Measurements from ENCODE around the gene PPARD.
"Not testable (repeated sequence)": the region's sequence is repeated elsewhere in the genome, so short reads cannot be mapped to it uniquely, and the experiment has no call there.

The PPARD gene

DNA sequence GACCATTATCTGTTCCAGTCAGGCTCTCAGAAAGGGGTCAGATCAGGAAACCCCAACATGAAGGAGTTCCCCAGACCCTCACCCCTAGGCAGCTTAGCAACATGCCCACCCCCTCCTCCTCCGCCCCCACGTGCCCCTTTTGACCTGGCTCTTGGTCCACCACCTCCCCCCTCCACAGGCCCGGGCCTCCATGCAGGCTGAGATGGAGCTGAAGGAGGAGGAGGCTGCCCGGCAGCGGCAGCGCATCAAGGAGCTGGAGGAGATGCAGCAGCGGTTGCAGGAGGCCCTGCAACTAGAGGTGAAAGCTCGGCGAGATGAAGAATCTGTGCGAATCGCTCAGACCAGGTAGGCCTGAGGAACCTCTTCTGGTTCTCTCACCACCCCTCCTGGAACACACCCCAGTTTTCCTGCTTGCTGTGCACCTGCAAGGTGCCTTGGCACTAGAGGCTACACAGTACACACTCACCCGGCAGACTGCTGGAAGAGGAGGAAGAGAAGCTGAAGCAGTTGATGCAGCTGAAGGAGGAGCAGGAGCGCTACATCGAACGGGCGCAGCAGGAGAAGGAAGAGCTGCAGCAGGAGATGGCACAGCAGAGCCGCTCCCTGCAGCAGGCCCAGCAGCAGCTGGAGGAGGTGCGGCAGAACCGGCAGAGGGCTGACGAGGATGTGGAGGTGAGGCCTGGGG lies 22.9 kb upstream of the PPARD start:
- H3K4me1 ChIP-seq (ENCODE audit: control insufficient read depth, insufficient read depth, low read length): peaks cover 3% of the 10 kb centered on the region
- H3K36me3 ChIP-seq (ENCODE audit: control insufficient read depth, insufficient read depth, low read length): peaks cover 7% of the 10 kb centered on the region
- no peaks in the 10 kb centered on the region for H3K27me3 ChIP-seq (ENCODE audit: control insufficient read depth, insufficient read depth, low read length)
- no peak overlapping the region for H3K9ac ChIP-seq (ENCODE audit: low read length)
- H3K4me3 ChIP-seq (ENCODE audit: low read length): no peak overlapping the region
- no peak overlapping the region for H3K27ac ChIP-seq (ENCODE audit: low read depth, low read length)

DNA sequence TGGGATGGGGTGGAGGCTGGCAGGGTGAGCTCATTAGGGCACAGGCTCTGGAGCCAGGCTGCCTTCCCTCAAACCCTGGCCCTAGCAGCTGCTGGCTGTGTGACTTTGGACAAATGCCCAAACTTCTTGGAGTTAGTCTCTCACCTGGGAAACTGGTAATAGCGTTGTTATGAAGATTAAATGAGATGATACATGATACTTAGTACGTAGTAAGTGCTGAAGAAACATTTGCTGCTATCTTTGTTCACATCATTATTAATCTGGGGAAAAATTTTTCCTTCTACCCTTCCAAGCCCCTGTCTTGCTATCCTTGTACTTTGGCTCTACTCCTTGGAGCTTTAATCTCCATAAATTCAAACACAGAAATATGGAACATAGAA lies 22.3 kb upstream of the PPARD start:
- H3K27ac ChIP-seq (ENCODE audit: low read depth, low read length): no peak overlapping the region
- peaks cover 7% of the 10 kb centered on the region for H3K36me3 ChIP-seq (ENCODE audit: control insufficient read depth, insufficient read depth, low read length)
- no peak overlapping the region for H3K4me3 ChIP-seq (ENCODE audit: low read length)
- peaks cover 3% of the 10 kb centered on the region for H3K4me1 ChIP-seq (ENCODE audit: control insufficient read depth, insufficient read depth, low read length)
- no peaks in the 10 kb centered on the region for H3K27me3 ChIP-seq (ENCODE audit: control insufficient read depth, insufficient read depth, low read length)
- no peak overlapping the region for H3K9ac ChIP-seq (ENCODE audit: low read length)

DNA sequence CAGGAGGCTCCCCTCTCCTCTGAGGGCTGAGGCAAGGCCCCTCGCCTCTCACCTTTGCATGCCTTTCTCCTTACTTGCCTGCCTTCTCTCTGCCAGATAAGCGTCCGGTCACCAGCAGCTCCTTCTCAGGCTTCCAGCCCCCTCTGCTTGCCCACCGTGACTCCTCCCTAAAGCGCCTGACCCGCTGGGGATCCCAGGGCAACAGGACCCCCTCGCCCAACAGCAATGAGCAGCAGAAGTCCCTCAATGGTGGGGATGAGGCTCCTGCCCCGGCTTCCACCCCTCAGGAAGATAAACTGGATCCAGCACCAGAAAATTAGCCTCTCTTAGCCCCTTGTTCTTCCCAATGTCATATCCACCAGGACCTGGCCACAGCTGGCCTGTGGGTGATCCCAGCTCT lies 21.3 kb upstream of the PPARD start:
- no peaks in the 10 kb centered on the region for H3K27me3 ChIP-seq (ENCODE audit: control insufficient read depth, insufficient read depth, low read length)
- no peak overlapping the region for H3K9ac ChIP-seq (ENCODE audit: low read length)
- H3K27ac ChIP-seq (ENCODE audit: low read depth, low read length): no peak overlapping the region
- peaks cover 7% of the 10 kb centered on the region for H3K36me3 ChIP-seq (ENCODE audit: control insufficient read depth, insufficient read depth, low read length)
- H3K4me3 ChIP-seq (ENCODE audit: low read length): no peak overlapping the region
- H3K4me1 ChIP-seq (ENCODE audit: control insufficient read depth, insufficient read depth, low read length): peaks cover 3% of the 10 kb centered on the region

DNA sequence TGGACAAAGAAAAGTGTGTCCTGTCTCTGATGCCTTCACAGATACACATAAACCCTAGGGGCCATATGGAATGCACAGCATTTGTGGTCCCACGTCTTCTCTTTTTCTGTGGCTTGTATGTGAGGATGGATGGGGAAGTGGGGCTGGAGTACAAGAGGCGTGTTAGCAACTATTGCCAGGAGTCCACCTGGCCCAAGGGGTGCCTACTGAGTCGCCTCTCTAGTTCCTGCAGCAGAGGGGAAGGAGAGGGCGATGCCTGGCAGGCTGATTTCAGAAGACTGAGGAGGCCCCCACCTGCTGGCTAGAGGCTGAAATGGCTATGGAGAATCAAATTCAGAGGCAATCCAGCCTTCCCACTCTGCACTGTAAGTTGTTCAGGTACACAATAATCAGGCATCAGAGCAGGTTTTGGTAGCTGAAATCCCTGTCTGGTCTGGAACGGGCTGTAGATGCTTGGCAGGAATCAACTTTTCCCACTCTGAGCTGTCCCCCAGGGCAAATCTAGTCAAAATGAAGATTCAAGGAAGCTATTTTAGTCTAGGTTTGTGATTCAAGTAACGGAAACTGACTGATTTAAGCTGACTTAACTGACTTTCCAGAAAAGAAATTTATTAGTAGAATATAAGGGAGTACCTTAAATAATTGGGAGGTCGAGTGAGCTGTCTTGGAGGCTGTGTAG lies 14.9 kb upstream of the PPARD start:
- Histone ChIP-seq H3K27ac (ENCODE audit: low read depth, low read length) (no peak overlapping the region), H3K27me3 (ENCODE audit: control insufficient read depth, insufficient read depth, low read length) (no peaks in the 10 kb centered on the region), H3K4me1 (ENCODE audit: control insufficient read depth, insufficient read depth, low read length) (no peaks in the 10 kb centered on the region), H3K36me3 (ENCODE audit: control insufficient read depth, insufficient read depth, low read length) (no peaks in the 10 kb centered on the region), H3K9ac (ENCODE audit: low read length) (no peak overlapping the region), H3K4me3 (ENCODE audit: low read length) (no peak overlapping the region)

DNA sequence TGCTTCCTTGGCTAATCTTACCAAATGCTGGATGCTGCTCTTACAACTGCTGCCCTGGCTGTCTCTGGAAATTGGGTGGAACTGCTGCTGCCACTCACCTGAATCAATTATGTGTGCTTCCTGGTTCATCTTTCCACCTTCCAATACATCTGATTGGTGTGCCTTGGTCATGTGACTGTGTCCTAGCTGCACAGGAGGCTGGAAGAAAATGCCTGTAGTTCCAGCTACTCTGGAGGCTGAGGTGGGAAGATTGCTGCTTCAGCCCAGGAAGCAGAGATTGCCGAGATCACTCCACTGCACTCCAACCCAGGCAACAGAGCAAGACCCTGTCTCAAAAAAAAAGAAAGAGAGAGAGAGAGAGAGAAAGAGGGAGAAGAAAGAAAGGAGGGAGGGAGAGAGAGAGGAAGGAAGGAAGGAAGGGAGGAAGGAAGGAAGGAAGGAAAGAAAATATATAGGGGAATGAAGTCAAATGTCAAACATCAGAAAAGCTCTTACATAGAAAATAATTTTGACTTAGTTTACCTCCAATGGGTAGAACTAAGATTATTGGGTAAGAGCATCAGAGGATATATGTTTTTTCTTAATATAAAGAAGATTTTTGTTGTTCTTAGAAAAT lies 14.1 kb upstream of the PPARD start:
- no peak overlapping the region for H3K27ac ChIP-seq (ENCODE audit: low read depth, low read length)
- H3K4me3 ChIP-seq (ENCODE audit: low read length): no peak overlapping the region
- H3K4me1 ChIP-seq (ENCODE audit: control insufficient read depth, insufficient read depth, low read length): no peaks in the 10 kb centered on the region
- H3K9ac ChIP-seq (ENCODE audit: low read length): no peak overlapping the region
- no peaks in the 10 kb centered on the region for H3K36me3 ChIP-seq (ENCODE audit: control insufficient read depth, insufficient read depth, low read length)
- H3K27me3 ChIP-seq (ENCODE audit: control insufficient read depth, insufficient read depth, low read length): no peaks in the 10 kb centered on the region

DNA sequence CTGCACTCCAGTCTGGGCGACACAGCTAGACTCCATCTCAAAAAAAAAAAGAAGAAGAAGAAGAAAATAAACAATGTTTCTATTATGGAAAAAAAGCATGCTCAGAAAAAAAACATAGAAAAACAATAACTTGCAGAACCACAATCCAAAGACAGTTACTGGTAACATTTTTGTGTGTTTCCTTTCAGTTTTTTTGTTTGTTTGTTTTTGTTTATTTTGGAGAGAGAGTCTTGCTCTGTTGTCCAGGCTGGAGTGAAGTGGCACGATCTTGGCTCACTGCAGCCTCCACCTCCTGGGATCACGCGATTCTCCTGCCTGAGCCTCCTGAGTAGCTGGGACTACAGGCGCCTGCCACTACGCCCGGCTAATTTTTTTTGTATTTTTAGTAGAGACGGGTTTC lies 13.4 kb upstream of the PPARD start:
- not testable (repeated sequence) for H3K27ac ChIP-seq (ENCODE audit: low read depth, low read length); H3K36me3 ChIP-seq (ENCODE audit: control insufficient read depth, insufficient read depth, low read length); H3K4me1 ChIP-seq (ENCODE audit: control insufficient read depth, insufficient read depth, low read length); H3K4me3 ChIP-seq (ENCODE audit: low read length); H3K27me3 ChIP-seq (ENCODE audit: control insufficient read depth, insufficient read depth, low read length); H3K9ac ChIP-seq (ENCODE audit: low read length)

DNA sequence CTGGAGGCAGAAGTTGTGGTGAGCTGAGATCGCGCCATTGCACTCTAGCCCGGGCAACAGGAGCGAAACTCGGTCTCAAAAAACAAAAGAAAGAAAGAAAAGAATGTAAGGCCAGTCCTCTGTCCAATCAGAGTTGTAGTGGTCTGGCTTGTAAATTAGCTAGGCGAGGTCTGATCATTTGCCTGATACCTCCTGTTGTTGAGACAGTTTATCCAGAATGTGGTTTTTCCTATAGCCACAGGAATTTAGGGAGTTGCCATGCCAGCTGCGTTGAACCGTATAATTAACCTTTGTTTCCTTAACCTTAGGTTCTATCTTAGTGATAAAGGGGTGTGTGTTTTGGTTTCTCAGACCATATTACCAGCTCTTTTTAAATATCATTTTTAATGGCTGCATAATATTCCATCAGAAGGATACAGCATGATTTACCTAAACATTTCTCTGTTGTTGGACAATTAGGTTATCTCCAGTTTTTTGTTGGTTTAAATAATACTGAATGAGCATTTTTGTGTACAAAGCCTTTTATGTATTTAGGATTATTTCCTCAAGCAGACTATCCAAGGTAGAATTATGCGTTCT lies 11.7 kb upstream of the PPARD start:
- Histone ChIP-seq H3K27me3 (ENCODE audit: control insufficient read depth, insufficient read depth, low read length) (no peaks in the 10 kb centered on the region), H3K9ac (ENCODE audit: low read length) (no peak overlapping the region), H3K4me3 (ENCODE audit: low read length) (no peak overlapping the region), H3K27ac (ENCODE audit: low read depth, low read length) (no peak overlapping the region), H3K36me3 (ENCODE audit: control insufficient read depth, insufficient read depth, low read length) (no peaks in the 10 kb centered on the region), H3K4me1 (ENCODE audit: control insufficient read depth, insufficient read depth, low read length) (no peaks in the 10 kb centered on the region)

DNA sequence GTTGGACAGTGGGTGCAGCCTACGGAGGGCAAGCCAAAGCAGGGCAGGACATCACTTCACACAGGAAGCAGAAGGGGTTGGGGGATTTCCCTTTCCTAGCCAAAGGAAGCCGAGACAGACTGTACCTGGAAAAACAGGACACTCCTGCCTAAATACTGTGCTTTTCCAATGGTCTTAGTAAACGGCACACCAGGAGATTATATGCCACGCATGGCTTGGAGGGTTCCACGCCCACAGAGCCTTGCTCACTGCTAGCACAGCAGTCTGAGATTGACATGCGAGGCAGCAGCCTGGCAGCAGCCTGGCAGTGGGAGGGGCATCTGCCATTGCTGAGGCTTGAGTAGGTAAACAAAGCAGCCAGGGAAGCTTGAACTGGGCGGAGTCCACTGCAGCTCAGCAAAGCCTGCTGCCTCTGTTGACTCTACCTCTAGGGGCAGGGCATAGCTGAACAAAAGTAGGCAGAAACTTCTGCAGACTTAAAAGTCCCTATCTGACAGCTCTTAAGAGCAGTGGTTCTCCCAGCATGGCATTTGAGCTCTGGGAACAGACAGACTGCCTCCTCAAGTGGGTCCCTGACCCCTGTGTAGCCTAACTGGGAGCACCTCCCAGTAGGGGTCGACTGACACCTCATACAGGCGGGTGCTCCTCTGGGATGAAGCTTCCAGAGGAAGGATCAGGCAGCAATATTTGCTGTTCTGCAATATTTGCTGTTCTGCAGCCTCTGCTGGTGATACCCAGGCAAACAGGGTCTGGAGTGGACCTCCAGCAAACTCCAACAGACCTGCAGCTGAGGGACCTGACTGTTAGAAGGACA lies 10.1 kb upstream of the PPARD start:
- not testable (repeated sequence) for H3K27ac ChIP-seq (ENCODE audit: low read depth, low read length); H3K9ac ChIP-seq (ENCODE audit: low read length); H3K36me3 ChIP-seq (ENCODE audit: control insufficient read depth, insufficient read depth, low read length); H3K4me1 ChIP-seq (ENCODE audit: control insufficient read depth, insufficient read depth, low read length); H3K4me3 ChIP-seq (ENCODE audit: low read length); H3K27me3 ChIP-seq (ENCODE audit: control insufficient read depth, insufficient read depth, low read length)

DNA sequence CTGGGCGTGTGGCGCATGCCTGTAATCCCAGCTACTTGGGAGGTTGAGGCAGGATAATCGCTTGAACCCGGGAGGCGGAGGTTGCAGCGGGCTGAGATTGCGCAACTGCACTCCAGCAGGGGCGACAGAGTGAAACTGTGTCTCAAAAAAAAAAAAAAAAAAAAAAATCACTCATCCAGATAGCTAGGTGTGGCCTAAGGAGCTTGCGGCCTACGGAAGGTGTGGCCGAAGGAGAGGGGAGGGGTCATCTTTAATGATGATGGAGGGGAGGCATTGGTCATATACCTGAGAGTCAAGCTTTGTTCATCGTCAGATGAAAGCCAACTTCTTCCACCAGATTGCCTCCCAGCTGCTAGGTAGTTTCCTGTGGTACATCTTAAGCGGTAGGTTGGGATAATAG lies 801 bp upstream of the PPARD start:
- no peak overlapping the region for H3K9ac ChIP-seq (ENCODE audit: low read length)

DNA sequence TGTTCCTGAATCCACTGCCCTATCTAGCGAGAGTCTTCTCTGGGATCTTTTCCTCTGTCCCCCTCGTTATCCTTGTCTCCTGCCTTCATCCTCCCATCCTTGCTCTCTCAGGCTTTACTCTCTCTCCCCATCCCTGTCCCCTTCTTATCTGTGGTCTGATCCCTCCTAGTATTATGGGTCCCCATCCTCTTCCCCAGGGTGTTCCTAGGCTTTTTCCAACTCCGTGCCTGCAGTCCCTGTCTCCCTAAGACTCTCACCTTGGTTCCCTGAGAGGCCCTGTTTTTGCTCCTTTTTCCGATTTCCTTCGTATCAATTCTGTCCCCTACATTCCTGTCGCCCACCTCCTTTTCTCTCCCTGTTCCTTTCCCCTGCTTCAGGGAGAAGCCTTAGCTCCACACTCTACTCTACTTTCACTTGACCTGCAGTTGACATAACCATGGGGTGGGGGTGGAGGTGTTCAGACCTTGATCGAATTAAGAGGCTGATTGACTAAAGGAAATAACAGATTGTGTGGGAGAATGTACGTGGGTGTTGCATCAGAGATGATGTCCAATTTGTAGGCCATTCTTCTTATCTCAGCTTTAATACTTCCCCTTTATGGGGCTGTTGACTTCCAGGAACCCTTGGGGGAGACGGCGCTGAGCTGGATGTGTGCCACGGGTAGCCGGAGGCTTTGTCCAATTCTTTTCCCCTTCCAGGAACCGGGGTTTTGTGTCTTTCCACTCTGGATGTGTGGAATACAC lies 905 bp downstream of the PPARD start:
- peak overlapping the region; percentile 97 for H3K4me3 ChIP-seq (ENCODE audit: low read length)
- H3K9ac ChIP-seq (ENCODE audit: low read length): peak overlapping the region; percentile 50
- peak overlapping the region; percentile 84 for H3K27ac ChIP-seq (ENCODE audit: low read depth, low read length)
- H3K4me1 ChIP-seq (ENCODE audit: control insufficient read depth, insufficient read depth, low read length): peaks cover 11% of the 10 kb centered on the region
- H3K36me3 ChIP-seq (ENCODE audit: control insufficient read depth, insufficient read depth, low read length): peaks cover 11% of the 10 kb centered on the region
- no peaks in the 10 kb centered on the region for H3K27me3 ChIP-seq (ENCODE audit: control insufficient read depth, insufficient read depth, low read length)

More for the DNA sequence above, 801 bp upstream of the PPARD start:
- Histone ChIP-seq H3K4me3 (ENCODE audit: low read length) (no peak overlapping the region), H3K36me3 (ENCODE audit: control insufficient read depth, insufficient read depth, low read length) (peaks cover 8% of the 10 kb centered on the region), H3K27ac (ENCODE audit: low read depth, low read length) (no peak overlapping the region), H3K27me3 (ENCODE audit: control insufficient read depth, insufficient read depth, low read length) (no peaks in the 10 kb centered on the region), H3K4me1 (ENCODE audit: control insufficient read depth, insufficient read depth, low read length) (peaks cover 11% of the 10 kb centered on the region)

DNA sequence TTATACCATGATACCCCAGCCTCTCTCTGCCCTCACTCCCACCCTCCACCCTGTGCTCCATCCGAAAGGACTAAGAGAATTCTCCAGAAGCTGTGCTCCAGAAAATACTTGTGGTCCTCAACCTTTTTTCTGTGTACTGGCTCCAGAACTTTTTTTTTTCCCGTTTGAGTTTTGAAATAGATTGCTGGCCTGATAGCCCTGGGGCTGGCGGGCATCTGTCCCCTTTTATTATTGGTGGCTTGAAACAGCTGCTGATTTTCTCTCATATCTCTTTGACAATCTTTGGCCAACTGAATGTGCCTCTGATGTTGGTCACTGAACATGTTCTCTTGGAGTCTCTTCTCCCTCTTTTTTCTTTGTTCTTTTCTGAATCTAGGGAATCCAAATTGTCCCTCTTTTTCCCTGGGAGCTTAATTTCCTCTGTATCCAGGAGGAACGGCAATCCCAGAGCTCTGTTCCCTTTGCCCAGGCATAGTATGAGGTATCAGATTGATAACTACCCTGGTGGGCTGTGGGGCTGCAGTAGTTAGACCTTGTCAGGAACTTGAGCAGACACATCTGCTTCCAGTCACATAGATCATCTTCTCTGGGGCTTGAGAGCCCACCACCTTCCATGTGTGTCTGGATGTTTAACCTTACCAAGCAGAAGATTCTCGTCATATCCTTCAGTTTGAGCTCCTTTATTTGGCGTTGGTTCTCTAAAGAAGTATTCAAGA lies 1.6 kb downstream of the PPARD start:
- Histone ChIP-seq H3K4me1 (ENCODE audit: control insufficient read depth, insufficient read depth, low read length) (peaks cover 11% of the 10 kb centered on the region), H3K36me3 (ENCODE audit: control insufficient read depth, insufficient read depth, low read length) (peaks cover 16% of the 10 kb centered on the region), H3K4me3 (ENCODE audit: low read length) (peak overlapping the region; percentile 97), H3K27ac (ENCODE audit: low read depth, low read length) (no peak overlapping the region), H3K27me3 (ENCODE audit: control insufficient read depth, insufficient read depth, low read length) (no peaks in the 10 kb centered on the region), H3K9ac (ENCODE audit: low read length) (no peak overlapping the region)

Measured in rectal smooth muscle tissue (tissue), 1 donor.